GM19193 (cell line): ENCODE measurements around the gene CDH4.

Source experiments
- POLR2A ChIP-seq: IDR thresholded peaks from 4 replicates; pipeline ENCODE4 v1.6.1; 2011; ENCODE audit not compliant: insufficient read depth, insufficient read length; ENCODE audit errors: extremely low read depth

The CDH4 gene

GRCh38 chr20:61753987-61754956 is 502.2 kb downstream of the CDH4 start:
- TF ChIP-seq POLR2A: no peak

GRCh38 chr20:61754976-61755778 is 503.1 kb downstream of the CDH4 start:
- no peak for TF ChIP-seq POLR2A

- TF ChIP-seq POLR2A: no peak
Measured at GRCh38 chr20:61755971-61756845, 504.1 kb downstream of the CDH4 start.

- no peak for TF ChIP-seq POLR2A
Measured at GRCh38 chr20:61756966-61757677, 505.1 kb downstream of the CDH4 start.

GRCh38 chr20:61757678-61758563 is 505.9 kb downstream of the CDH4 start:
- TF ChIP-seq POLR2A: no peak

- TF ChIP-seq POLR2A: no peak
Measured at GRCh38 chr20:61758564-61759200, 506.6 kb downstream of the CDH4 start.

- TF ChIP-seq POLR2A: no peak
Measured at GRCh38 chr20:61759286-61760065, 507.4 kb downstream of the CDH4 start.

GRCh38 chr20:61760321-61760720 is 508.3 kb downstream of the CDH4 start:
- no peak for TF ChIP-seq POLR2A

- TF ChIP-seq POLR2A: no peak
Measured at GRCh38 chr20:61760731-61761130, 508.7 kb downstream of the CDH4 start.

- TF ChIP-seq POLR2A: no peak
Measured at GRCh38 chr20:61761453-61762166, 509.5 kb downstream of the CDH4 start.

GRCh38 chr20:61762167-61762710 is 510.2 kb downstream of the CDH4 start:
- TF ChIP-seq POLR2A: no peak
